ENCODE results near the gene ZNF467.

ZNF467 gene

DNA sequence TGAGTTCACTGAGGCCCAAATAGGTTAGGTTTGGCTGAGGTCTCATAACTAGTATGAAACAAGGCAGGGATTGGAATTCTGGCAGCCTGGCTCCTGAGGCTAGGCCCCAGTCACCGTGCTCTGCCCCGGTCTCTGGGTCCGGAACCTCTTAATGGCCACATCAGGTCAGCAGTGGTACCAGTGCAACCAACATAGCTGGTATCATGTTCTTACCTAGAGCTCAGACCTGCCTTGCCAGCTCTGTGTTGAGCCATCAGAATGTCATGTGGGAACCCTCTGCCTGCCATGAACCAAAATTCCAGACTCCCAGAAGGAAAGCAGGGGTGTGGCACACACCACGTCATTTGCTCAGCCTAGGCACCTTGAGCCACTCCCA, 56.5 kb downstream of the ZNF467 start:
- in situ Hi-C loops (cut with MboI; ENCODE audit: low sequenced_read_pairs), result no loop called here

DNA sequence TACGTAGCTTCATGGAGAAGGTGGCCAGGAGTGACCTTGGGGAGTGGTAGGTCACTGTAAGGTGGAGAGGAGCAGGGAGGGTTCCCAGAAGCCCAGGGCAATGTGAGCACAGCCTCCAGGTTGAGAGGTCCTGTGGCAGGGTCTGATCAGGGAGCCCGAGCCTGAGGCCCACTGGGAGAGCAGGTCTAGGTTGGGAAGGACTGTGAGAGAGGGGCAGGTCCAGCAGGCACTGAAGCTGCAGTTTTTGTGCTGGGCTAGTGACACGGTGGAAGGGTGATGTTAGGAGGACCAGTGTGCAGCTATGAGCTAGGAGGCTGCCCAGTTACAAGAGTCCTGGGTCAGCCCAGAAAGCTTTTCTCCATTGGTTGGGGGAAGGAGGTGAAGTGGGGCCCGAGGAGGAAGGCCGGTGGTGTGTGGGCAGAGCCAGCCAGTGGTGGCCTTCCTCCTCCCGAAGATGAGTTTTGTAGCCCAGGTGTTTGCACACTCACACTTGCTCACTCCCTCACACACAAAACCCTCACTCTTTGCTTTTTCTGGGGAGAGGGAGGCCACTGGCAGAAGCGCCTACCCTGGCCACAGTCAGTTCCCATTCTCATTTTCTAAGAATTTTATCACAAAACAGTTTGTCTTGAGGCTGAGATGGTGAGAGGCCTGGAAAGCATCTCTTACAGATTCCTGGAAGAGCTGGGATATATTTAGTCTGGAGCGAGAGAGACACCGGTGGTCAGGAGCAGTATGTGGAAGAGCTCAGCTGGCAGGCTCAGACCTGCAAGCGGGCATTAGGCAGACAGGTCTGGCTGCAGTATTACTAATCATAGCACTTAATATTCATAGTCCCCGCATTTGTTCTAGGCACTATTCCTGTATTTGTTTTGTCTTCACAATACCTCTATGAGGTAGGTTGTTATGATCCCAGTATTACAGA, 57.1 kb downstream of the ZNF467 start:
- in situ Hi-C loops (cut with MboI; ENCODE audit: low sequenced_read_pairs), result no loop called here

DNA sequence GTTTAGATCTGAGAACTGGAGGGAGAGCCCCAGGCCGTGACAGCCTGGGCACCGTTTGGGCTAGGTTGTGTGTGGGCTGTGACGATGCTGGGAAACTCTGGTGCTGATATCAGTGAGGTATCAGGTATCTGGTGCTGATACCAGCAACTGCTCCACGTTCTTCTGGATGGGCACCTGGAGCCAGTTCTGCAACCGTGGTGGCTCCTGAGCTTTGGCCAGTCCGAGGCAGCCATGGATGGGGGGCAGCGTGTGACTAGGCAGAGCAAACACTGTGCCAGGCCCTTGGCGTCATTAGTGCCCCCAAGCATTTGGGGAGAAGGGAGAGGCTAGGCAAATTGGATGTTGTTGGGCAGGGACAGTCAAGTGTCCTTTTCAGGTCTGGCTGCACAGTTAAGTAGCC, 57.9 kb downstream of the ZNF467 start:
- in situ Hi-C loops (cut with MboI; ENCODE audit: low sequenced_read_pairs), result no loop called here

DNA sequence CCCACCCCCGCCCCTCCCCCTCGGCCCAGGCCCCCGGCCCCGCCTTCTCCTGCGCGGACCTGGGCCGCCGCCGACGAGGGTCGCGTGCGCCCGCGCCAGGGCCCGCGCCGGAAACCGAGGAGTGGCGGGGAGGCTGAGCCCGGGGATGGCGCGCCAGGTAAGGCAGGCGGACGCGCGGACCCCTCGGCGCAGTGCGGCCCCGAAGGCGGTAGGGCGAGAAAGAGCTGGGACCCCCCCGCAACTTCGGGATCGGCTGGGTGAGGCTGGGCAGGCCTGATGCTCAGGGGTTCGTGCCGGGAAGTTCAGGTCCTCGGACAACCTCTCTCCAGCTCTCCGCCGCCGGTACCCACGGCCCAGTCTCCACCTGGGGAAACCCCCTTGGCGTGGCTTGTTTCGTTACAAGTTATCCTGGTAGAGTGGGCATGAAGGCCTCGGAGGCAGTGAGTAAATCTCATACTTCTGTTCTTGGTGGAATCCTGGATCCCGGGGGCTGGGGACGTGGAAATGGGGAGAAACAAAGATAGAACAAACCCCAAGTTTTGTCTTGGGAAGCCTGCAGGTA, 58.4 kb downstream of the ZNF467 start:
- in situ Hi-C loops (cut with MboI; ENCODE audit: low sequenced_read_pairs), result no loop called here
